T-helper 1 cell treated with Interleukin-12 subunit alpha and Interleukin-12 subunit beta and Interleukin-4 antibody, amounts not matched to agents 30 μg/mL and 1 μg/mL, for 36 hours (primary cell): ENCODE measurements around the gene UNC5B.

ENCODE experiments used
- H3K27ac Mint-ChIP-seq: one replicate; pipeline ENCODE4 v1.8.0; 2021; ENCODE audit warnings: mild to moderate bottlenecking, mixed read lengths
- H3K27me3 Mint-ChIP-seq: one replicate; pipeline ENCODE4 v1.8.0; 2021; ENCODE audit warnings: low read depth, mixed read lengths
- H3K36me3 Mint-ChIP-seq: one replicate; pipeline ENCODE4 v1.8.0; 2021; ENCODE audit warnings: low read depth, mixed read lengths
- H3K4me1 Mint-ChIP-seq: one replicate; pipeline ENCODE4 v1.8.0; 2021; ENCODE audit warnings: low read depth, mixed read lengths
- H3K4me3 Mint-ChIP-seq: one replicate; pipeline ENCODE4 v1.8.0; 2021; ENCODE audit warnings: mild to moderate bottlenecking, moderate library complexity, mixed read lengths
- H3K9me3 Mint-ChIP-seq: one replicate; pipeline ENCODE4 v1.8.0; 2021; ENCODE audit warnings: mixed read lengths

UNC5B gene

GRCh38 chr10:71212318-71213126 lies at the start of gene UNC5B:
UNC5B (plus strand) TSS chr10:71212570; CDS start chr10:71212986, 416 bp downstream.
- peaks cover 77% of the 10 kb centered on the region for H3K27me3 Mint-ChIP-seq
- no peak within 1 kb of the TSS for H3K27ac Mint-ChIP-seq
- H3K36me3 Mint-ChIP-seq, result no peaks in the 10 kb centered on the region
- H3K4me3 Mint-ChIP-seq, result peak within 1 kb of the TSS; percentile 59
- H3K9me3 Mint-ChIP-seq, result no peaks in the 10 kb centered on the region
- no peaks in the 10 kb centered on the region for H3K4me1 Mint-ChIP-seq

GRCh38 chr10:71173466-71173865 lies 38.9 kb upstream of the UNC5B start:
- Mint-ChIP-seq H3K27ac (no peak overlapping the region), H3K4me3 (no peak overlapping the region), H3K4me1 (no peaks in the 10 kb centered on the region), H3K27me3 (peaks cover 3% of the 10 kb centered on the region), H3K9me3 (no peaks in the 10 kb centered on the region), H3K36me3 (no peaks in the 10 kb centered on the region)

GRCh38 chr10:71176661-71177060 lies 35.7 kb upstream of the UNC5B start:
- Mint-ChIP-seq H3K27ac (no peak overlapping the region), H3K36me3 (no peaks in the 10 kb centered on the region), H3K9me3 (no peaks in the 10 kb centered on the region), H3K27me3 (peaks cover 3% of the 10 kb centered on the region), H3K4me1 (no peaks in the 10 kb centered on the region), H3K4me3 (no peak overlapping the region)

GRCh38 chr10:71177651-71178199 lies 34.6 kb upstream of the UNC5B start:
- H3K4me3 Mint-ChIP-seq, result no peak overlapping the region
- no peaks in the 10 kb centered on the region for H3K4me1 Mint-ChIP-seq
- H3K27ac Mint-ChIP-seq, result no peak overlapping the region
- H3K9me3 Mint-ChIP-seq, result no peaks in the 10 kb centered on the region
- peaks cover 3% of the 10 kb centered on the region for H3K27me3 Mint-ChIP-seq
- no peaks in the 10 kb centered on the region for H3K36me3 Mint-ChIP-seq

- H3K4me1 Mint-ChIP-seq, result no peaks in the 10 kb centered on the region
- no peaks in the 10 kb centered on the region for H3K36me3 Mint-ChIP-seq
- H3K27me3 Mint-ChIP-seq, result peaks cover 3% of the 10 kb centered on the region
- no peak overlapping the region for H3K4me3 Mint-ChIP-seq
- no peaks in the 10 kb centered on the region for H3K9me3 Mint-ChIP-seq
- H3K27ac Mint-ChIP-seq, result no peak overlapping the region
Observed at GRCh38 chr10:71178880-71179279, 33.5 kb upstream of the UNC5B start.

- Mint-ChIP-seq H3K36me3 (no peaks in the 10 kb centered on the region), H3K4me3 (no peak overlapping the region), H3K9me3 (no peaks in the 10 kb centered on the region), H3K4me1 (no peaks in the 10 kb centered on the region), H3K27me3 (peaks cover 3% of the 10 kb centered on the region), H3K27ac (no peak overlapping the region)
Observed at GRCh38 chr10:71179382-71179781, 33.0 kb upstream of the UNC5B start.

GRCh38 chr10:71184421-71184820 lies 27.9 kb upstream of the UNC5B start:
- Mint-ChIP-seq H3K4me1 (no peaks in the 10 kb centered on the region), H3K4me3 (no peak overlapping the region), H3K9me3 (no peaks in the 10 kb centered on the region), H3K27ac (no peak overlapping the region), H3K27me3 (no peaks in the 10 kb centered on the region), H3K36me3 (no peaks in the 10 kb centered on the region)

- Mint-ChIP-seq H3K9me3 (no peaks in the 10 kb centered on the region), H3K27ac (no peak overlapping the region), H3K36me3 (no peaks in the 10 kb centered on the region), H3K27me3 (no peaks in the 10 kb centered on the region), H3K4me3 (no peak overlapping the region), H3K4me1 (no peaks in the 10 kb centered on the region)
Observed at GRCh38 chr10:71185209-71185608, 27.2 kb upstream of the UNC5B start.

- no peaks in the 10 kb centered on the region for H3K36me3 Mint-ChIP-seq
- H3K4me1 Mint-ChIP-seq, result no peaks in the 10 kb centered on the region
- H3K27me3 Mint-ChIP-seq, result no peaks in the 10 kb centered on the region
- H3K27ac Mint-ChIP-seq, result no peak overlapping the region
- no peak overlapping the region for H3K4me3 Mint-ChIP-seq
- H3K9me3 Mint-ChIP-seq, result no peaks in the 10 kb centered on the region
Observed at GRCh38 chr10:71187197-71187596, 25.2 kb upstream of the UNC5B start.

- no peaks in the 10 kb centered on the region for H3K27me3 Mint-ChIP-seq
- H3K9me3 Mint-ChIP-seq, result no peaks in the 10 kb centered on the region
- no peaks in the 10 kb centered on the region for H3K36me3 Mint-ChIP-seq
- H3K4me3 Mint-ChIP-seq, result no peak overlapping the region
- no peak overlapping the region for H3K27ac Mint-ChIP-seq
- no peaks in the 10 kb centered on the region for H3K4me1 Mint-ChIP-seq
Observed at GRCh38 chr10:71187600-71187999, 24.8 kb upstream of the UNC5B start.

GRCh38 chr10:71188201-71188600 lies 24.2 kb upstream of the UNC5B start:
- Mint-ChIP-seq H3K4me3 (no peak overlapping the region), H3K9me3 (no peaks in the 10 kb centered on the region), H3K36me3 (no peaks in the 10 kb centered on the region), H3K27me3 (peaks cover 4% of the 10 kb centered on the region), H3K27ac (no peak overlapping the region), H3K4me1 (no peaks in the 10 kb centered on the region)

GRCh38 chr10:71191019-71191418 lies 21.4 kb upstream of the UNC5B start:
- H3K27ac Mint-ChIP-seq, result no peak overlapping the region

GRCh38 chr10:71191551-71192076 lies 20.8 kb upstream of the UNC5B start:
- no peaks in the 10 kb centered on the region for H3K36me3 Mint-ChIP-seq

More at GRCh38 chr10:71191019-71191418, 21.4 kb upstream of the UNC5B start:
- Mint-ChIP-seq H3K27me3 (peaks cover 9% of the 10 kb centered on the region), H3K4me3 (no peak overlapping the region), H3K36me3 (no peaks in the 10 kb centered on the region), H3K4me1 (no peaks in the 10 kb centered on the region), H3K9me3 (peaks cover 4% of the 10 kb centered on the region)

GRCh38 chr10:71193516-71193915 lies 18.9 kb upstream of the UNC5B start:
- Mint-ChIP-seq H3K27ac (no peak overlapping the region), H3K4me1 (no peaks in the 10 kb centered on the region), H3K4me3 (no peak overlapping the region), H3K27me3 (peaks cover 11% of the 10 kb centered on the region), H3K9me3 (peaks cover 12% of the 10 kb centered on the region), H3K36me3 (no peaks in the 10 kb centered on the region)

More at GRCh38 chr10:71191551-71192076, 20.8 kb upstream of the UNC5B start:
- H3K4me1 Mint-ChIP-seq, result no peaks in the 10 kb centered on the region
- peaks cover 9% of the 10 kb centered on the region for H3K27me3 Mint-ChIP-seq
- no peak overlapping the region for H3K4me3 Mint-ChIP-seq
- no peak overlapping the region for H3K27ac Mint-ChIP-seq
- H3K9me3 Mint-ChIP-seq, result peaks cover 4% of the 10 kb centered on the region

- Mint-ChIP-seq H3K4me3 (no peak overlapping the region), H3K36me3 (no peaks in the 10 kb centered on the region), H3K27ac (no peak overlapping the region), H3K27me3 (peaks cover 26% of the 10 kb centered on the region), H3K9me3 (peaks cover 19% of the 10 kb centered on the region), H3K4me1 (no peaks in the 10 kb centered on the region)
Observed at GRCh38 chr10:71197955-71198354, 14.4 kb upstream of the UNC5B start.
